HepG2 (cell line): Measurements from ENCODE around the gene AQP10. TPM values are rescaled to one million over a fixed set of nuclear protein-coding genes. Genes with fewer than 3 reads are reported as not detected.
A peak's percentile ranks its signal among the peaks of the same experiment; 100 is the strongest.

ENCODE experiments used
- FOXA1 ChIP-seq, 2 experiments: fragments of 450-650 bp in 1 of 2; sonication (generic) in 1 of 2; formaldehyde crosslinking in 1 of 2; IDR thresholded peaks; 2 replicates each; pipeline versions ENCODE4 v1.4.0 to v1.6.1; 2016 to 2020; ENCODE audit warnings: missing genetic modification reagents in 1 of 2
- NFAT5 ChIP-seq: sonication (generic); formaldehyde crosslinking; IDR thresholded peaks from 2 replicates; pipeline ENCODE4 v1.4.0; 2020; ENCODE audit warnings: missing genetic modification reagents
- ZFAT ChIP-seq: sonication (generic); formaldehyde crosslinking; conservative IDR thresholded peaks from 2 replicates; pipeline ENCODE4 v1.8.1; 2023; ENCODE audit warnings: missing genetic modification reagents, inconsistent platforms
- ZHX2 ChIP-seq, 2 experiments: sonication (generic) in 1 of 2; formaldehyde crosslinking in 1 of 2; IDR thresholded peaks; 2 replicates each; pipeline versions ENCODE4 v1.6.1 to v1.9.0; 2014 to 2022; ENCODE audit warnings: antibody characterized with exemption in 1 of 2, borderline replicate concordance in 1 of 2, inconsistent platforms in 1 of 2, low read depth in 1 of 2, missing genetic modification reagents in 1 of 2
- ZNF274 ChIP-seq: sonication (generic); formaldehyde crosslinking; IDR thresholded peaks from 2 replicates; pipeline ENCODE4 v1.5.1; 2020; ENCODE audit warnings: mild to moderate bottlenecking, missing genetic modification reagents
- polyA plus RNA-seq, 8 experiments: library from polyadenylated mRNA; depleted of rRNA in 3 of 8; stranded (reverse) in 7 of 8; unstranded in 1 of 8; fragments of >200 nt; fragmentation: Illumina TruSeq in 4 of 8; extraction: Trizol in 4 of 8; gene quantifications; 2 replicates each; pipeline versions ENCODE4 v1.2.1 to v1.2.3, GENCODE V29; 2011 to 2016; ENCODE audit warnings: low read depth in 4 of 8, missing spikeins in 1 of 8, mixed read lengths in 1 of 8; ENCODE audit not compliant: insufficient read depth in 1 of 8
- total RNA-seq, 5 experiments: library from RNA; depleted of rRNA; stranded (reverse); fragments of >200 nt; fragmentation: Illumina TruSeq; extraction: Trizol; gene quantifications; 2 replicates each; pipeline ENCODE4 v1.2.3, GENCODE V29; 2016; ENCODE audit warnings: low read depth in 1 of 5
- TF ChIP-seq, protein P1 (sequence below): sonication (generic); formaldehyde crosslinking; IDR thresholded peaks from 2 replicates; pipeline ENCODE4 v1.5.1; 2020; ENCODE audit warnings: missing genetic modification reagents, mild to moderate bottlenecking, borderline replicate concordance
- TF ChIP-seq, protein P2 (sequence below), 2 experiments: sonication (generic) in 1 of 2; formaldehyde crosslinking in 1 of 2; IDR thresholded peaks; 2 replicates each; pipeline versions ENCODE4 v1.4.0 to v1.6.1; 2018 to 2020; ENCODE audit warnings: missing genetic modification reagents in 2 of 2, borderline replicate concordance in 1 of 2, low read depth in 1 of 2, mild to moderate bottlenecking in 1 of 2, missing biosample characterization in 1 of 2

AQP10 gene
- total and polyA plus RNA-seq, 2 of the 13 experiments (the other 11 are each of a cell fraction or from before 2014, with no cell fraction given), result 0.30 TPM; not detected in 1

GRCh38 chr1:154272217-154272998 lies 48.5 kb upstream of the AQP10 start, which contains the start of gene HAX1 (continued):
- TF ChIP-seq NFAT5, result 0 out of 2 replicates have a peak, but pooled peaks have one; percentile 39
- TF ChIP-seq, protein P1, sequence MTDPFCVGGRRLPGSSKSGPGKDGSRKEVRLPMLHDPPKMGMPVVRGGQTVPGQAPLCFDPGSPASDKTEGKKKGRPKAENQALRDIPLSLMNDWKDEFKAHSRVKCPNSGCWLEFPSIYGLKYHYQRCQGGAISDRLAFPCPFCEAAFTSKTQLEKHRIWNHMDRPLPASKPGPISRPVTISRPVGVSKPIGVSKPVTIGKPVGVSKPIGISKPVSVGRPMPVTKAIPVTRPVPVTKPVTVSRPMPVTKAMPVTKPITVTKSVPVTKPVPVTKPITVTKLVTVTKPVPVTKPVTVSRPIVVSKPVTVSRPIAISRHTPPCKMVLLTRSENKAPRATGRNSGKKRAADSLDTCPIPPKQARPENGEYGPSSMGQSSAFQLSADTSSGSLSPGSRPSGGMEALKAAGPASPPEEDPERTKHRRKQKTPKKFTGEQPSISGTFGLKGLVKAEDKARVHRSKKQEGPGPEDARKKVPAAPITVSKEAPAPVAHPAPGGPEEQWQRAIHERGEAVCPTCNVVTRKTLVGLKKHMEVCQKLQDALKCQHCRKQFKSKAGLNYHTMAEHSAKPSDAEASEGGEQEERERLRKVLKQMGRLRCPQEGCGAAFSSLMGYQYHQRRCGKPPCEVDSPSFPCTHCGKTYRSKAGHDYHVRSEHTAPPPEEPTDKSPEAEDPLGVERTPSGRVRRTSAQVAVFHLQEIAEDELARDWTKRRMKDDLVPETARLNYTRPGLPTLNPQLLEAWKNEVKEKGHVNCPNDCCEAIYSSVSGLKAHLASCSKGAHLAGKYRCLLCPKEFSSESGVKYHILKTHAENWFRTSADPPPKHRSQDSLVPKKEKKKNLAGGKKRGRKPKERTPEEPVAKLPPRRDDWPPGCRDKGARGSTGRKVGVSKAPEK (CRISPR knock-in tag), result no peak
- no peak for TF ChIP-seq ZNF274 (CRISPR knock-in tag)
- TF ChIP-seq, protein P2, sequence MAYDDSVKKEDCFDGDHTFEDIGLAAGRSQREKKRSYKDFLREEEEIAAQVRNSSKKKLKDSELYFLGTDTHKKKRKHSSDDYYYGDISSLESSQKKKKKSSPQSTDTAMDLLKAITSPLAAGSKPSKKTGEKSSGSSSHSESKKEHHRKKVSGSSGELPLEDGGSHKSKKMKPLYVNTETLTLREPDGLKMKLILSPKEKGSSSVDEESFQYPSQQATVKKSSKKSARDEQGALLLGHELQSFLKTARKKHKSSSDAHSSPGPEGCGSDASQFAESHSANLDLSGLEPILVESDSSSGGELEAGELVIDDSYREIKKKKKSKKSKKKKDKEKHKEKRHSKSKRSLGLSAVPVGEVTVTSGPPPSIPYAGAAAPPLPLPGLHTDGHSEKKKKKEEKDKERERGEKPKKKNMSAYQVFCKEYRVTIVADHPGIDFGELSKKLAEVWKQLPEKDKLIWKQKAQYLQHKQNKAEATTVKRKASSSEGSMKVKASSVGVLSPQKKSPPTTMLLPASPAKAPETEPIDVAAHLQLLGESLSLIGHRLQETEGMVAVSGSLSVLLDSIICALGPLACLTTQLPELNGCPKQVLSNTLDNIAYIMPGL (CRISPR knock-in tag; IDR thresholded peaks at IDR 0.05; ENCODE audit: borderline replicate concordance in 1 of 2, low read depth in 1 of 2), result peak; percentile 82 to 90; a peak in 3 of 4 replicates
- no peak for TF ChIP-seq ZFAT (CRISPR knock-in tag)
- TF ChIP-seq FOXA1 (IDR thresholded peaks at IDR 0.05), result no peak
- TF ChIP-seq FOXA1 (CRISPR knock-in tag; IDR thresholded peaks at IDR 0.05), result no peak
- TF ChIP-seq ZHX2 (IDR thresholded peaks at IDR 0.05; ENCODE audit: low read depth), result 0 out of 2 replicates have a peak, but pooled peaks have one; percentile 49
- TF ChIP-seq ZHX2 (CRISPR knock-in tag; IDR thresholded peaks at IDR 0.05; ENCODE audit: borderline replicate concordance), result no peak
